ENCODE measurements around the gene HAUS2.
"Not testable (repeated sequence)": the region's sequence is repeated elsewhere in the genome, so short reads cannot be mapped to it uniquely, and the experiment has no call there.

The HAUS2 gene

DNA sequence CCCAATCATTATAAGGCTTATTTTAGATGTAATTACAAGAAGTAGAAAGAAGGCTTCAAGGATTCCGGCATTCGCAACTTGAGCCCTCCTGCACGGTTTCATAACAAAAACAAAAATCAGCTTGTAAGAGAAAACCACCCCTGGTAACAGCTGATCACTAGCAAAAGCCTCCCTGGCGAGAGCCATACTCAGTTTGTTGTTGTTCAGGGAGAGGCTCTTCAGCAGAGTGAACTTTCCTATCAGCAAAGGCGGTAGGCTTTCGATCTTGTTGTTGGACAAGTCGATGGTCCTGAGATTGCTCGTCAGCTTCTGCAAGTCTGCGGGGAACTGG is 755 bp upstream of the HAUS2 start:
- ATAC-seq, result peak; percentile 62
- TF ChIP-seq ESRRG (CRISPR knock-in tag; IDR thresholded peaks at IDR 0.05) (no peak), ISL1 (CRISPR knock-in tag; IDR thresholded peaks at IDR 0.05) (no peak), TOX (CRISPR knock-in tag; IDR thresholded peaks at IDR 0.05; ENCODE audit: borderline replicate concordance) (no peak), ARNTL (CRISPR knock-in tag; IDR thresholded peaks at IDR 0.05; ENCODE audit: borderline replicate concordance, low read depth) (no peak)
- TF ChIP-seq, protein P1, sequence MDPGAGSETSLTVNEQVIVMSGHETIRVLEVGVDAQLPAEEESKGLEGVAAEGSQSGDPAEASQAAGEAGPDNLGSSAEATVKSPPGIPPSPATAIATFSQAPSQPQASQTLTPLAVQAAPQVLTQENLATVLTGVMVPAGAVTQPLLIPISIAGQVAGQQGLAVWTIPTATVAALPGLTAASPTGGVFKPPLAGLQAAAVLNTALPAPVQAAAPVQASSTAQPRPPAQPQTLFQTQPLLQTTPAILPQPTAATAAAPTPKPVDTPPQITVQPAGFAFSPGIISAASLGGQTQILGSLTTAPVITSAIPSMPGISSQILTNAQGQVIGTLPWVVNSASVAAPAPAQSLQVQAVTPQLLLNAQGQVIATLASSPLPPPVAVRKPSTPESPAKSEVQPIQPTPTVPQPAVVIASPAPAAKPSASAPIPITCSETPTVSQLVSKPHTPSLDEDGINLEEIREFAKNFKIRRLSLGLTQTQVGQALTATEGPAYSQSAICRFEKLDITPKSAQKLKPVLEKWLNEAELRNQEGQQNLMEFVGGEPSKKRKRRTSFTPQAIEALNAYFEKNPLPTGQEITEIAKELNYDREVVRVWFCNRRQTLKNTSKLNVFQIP (CRISPR knock-in tag; IDR thresholded peaks at IDR 0.05; ENCODE audit: borderline replicate concordance, low read depth), result no peak

DNA sequence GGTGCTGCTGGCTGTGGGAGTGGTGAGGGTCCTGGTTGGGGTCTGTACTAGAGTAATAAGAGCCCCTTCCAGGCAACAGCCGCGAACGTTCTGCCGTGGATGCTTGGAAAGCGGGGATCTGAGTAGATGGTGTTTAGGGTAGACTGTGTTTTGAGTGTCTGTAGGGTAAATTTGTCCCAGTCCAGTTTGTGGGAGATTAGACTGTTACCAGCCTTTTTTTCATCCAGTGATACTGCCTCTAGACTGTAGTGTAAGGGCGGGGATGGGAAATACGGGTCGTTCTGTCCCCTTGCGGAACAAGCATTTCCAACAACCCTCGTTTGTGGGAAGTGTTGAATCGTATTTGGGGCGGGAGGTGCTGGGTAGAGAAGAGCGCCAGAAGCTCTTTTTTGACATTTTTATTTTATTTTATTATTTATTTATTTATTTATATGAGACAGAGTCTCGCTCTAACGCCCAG is 424 bp downstream of the HAUS2 start:
- ATAC-seq, result peak; percentile 69
- no peak for TF ChIP-seq ARNTL (CRISPR knock-in tag; IDR thresholded peaks at IDR 0.05; ENCODE audit: borderline replicate concordance, low read depth)
- TF ChIP-seq ZFP3 (CRISPR knock-in tag; IDR thresholded peaks at IDR 0.05), result no peak
- TF ChIP-seq TOX (CRISPR knock-in tag; IDR thresholded peaks at IDR 0.05; ENCODE audit: borderline replicate concordance), result no peak
- TF ChIP-seq GLIS3 (CRISPR knock-in tag; IDR thresholded peaks at IDR 0.05), result no peak
- no peak for TF ChIP-seq OSR1 (CRISPR knock-in tag; IDR thresholded peaks at IDR 0.05)
- TF ChIP-seq CSRNP3 (CRISPR knock-in tag; IDR thresholded peaks at IDR 0.05), result no peak
- TF ChIP-seq CSDC2 (CRISPR knock-in tag; IDR thresholded peaks at IDR 0.05), result no peak
- TF ChIP-seq ZC3H10 (CRISPR knock-in tag; IDR thresholded peaks at IDR 0.05), result no peak
- TF ChIP-seq ZNF565 (CRISPR knock-in tag; conservative IDR thresholded peaks at IDR 0.05; ENCODE audit: low read depth), result no peak
- TF ChIP-seq BACH2 (CRISPR knock-in tag; IDR thresholded peaks at IDR 0.05; ENCODE audit: borderline replicate concordance), result no peak
- TF ChIP-seq, protein P2, sequence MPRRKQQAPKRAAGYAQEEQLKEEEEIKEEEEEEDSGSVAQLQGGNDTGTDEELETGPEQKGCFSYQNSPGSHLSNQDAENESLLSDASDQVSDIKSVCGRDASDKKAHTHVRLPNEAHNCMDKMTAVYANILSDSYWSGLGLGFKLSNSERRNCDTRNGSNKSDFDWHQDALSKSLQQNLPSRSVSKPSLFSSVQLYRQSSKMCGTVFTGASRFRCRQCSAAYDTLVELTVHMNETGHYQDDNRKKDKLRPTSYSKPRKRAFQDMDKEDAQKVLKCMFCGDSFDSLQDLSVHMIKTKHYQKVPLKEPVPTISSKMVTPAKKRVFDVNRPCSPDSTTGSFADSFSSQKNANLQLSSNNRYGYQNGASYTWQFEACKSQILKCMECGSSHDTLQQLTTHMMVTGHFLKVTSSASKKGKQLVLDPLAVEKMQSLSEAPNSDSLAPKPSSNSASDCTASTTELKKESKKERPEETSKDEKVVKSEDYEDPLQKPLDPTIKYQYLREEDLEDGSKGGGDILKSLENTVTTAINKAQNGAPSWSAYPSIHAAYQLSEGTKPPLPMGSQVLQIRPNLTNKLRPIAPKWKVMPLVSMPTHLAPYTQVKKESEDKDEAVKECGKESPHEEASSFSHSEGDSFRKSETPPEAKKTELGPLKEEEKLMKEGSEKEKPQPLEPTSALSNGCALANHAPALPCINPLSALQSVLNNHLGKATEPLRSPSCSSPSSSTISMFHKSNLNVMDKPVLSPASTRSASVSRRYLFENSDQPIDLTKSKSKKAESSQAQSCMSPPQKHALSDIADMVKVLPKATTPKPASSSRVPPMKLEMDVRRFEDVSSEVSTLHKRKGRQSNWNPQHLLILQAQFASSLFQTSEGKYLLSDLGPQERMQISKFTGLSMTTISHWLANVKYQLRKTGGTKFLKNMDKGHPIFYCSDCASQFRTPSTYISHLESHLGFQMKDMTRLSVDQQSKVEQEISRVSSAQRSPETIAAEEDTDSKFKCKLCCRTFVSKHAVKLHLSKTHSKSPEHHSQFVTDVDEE (CRISPR knock-in tag; IDR thresholded peaks at IDR 0.05), result no peak
- TF ChIP-seq ZFP30 (CRISPR knock-in tag; IDR thresholded peaks at IDR 0.05), result no peak
- TF ChIP-seq ZNF8 (CRISPR knock-in tag; IDR thresholded peaks at IDR 0.05), result no peak
- TF ChIP-seq TCF4 (CRISPR knock-in tag; IDR thresholded peaks at IDR 0.05; ENCODE audit: borderline replicate concordance), result no peak
- no peak for TF ChIP-seq CREB5 (CRISPR knock-in tag; IDR thresholded peaks at IDR 0.05; ENCODE audit: low read depth)

DNA sequence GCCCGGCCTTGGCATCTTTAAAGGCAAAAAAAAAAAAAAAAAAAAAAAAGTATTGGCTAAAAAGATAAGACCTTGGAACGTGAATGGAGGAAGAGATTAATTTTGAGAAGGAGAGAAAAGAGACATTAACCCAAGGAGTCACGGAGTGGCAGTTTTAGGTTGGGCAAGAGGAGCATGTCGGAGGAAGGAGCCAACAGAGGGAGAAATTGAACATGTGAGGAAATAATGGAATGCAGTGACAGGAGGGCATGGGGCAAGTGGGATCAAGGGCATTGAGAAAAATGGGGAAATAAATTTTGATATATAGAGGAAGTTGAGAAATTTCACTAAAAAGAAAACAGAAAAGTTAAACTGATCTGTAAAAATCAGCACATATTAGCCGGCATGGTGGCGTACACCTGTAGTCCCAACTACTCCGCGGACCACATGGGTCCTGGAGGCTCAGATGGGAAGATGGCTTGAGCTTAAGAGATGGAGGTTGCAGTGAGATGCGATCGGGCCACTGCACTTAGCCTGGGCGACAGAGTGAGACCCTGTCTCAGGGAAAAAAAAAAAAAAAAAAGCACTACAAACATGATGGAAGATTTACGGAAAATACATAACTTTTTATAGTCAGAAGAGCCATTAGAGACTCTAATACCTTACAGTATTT is 1.2 kb downstream of the HAUS2 start:
- no peak for ATAC-seq
- no peak for TF ChIP-seq SNAI2 (CRISPR knock-in tag; IDR thresholded peaks at IDR 0.05)

GRCh38 chr15:42553554-42553953 is 4.9 kb downstream of the HAUS2 start:
- TF ChIP-seq ZNF70 (CRISPR knock-in tag; IDR thresholded peaks at IDR 0.05) (no peak), SNAI2 (CRISPR knock-in tag; IDR thresholded peaks at IDR 0.05) (no peak), OSR1 (CRISPR knock-in tag; IDR thresholded peaks at IDR 0.05) (no peak), GLIS3 (CRISPR knock-in tag; IDR thresholded peaks at IDR 0.05) (no peak), ZFP30 (CRISPR knock-in tag; IDR thresholded peaks at IDR 0.05) (no peak), RARB (CRISPR knock-in tag; IDR thresholded peaks at IDR 0.05) (no peak), ZNF8 (CRISPR knock-in tag; IDR thresholded peaks at IDR 0.05) (no peak), ZFP3 (CRISPR knock-in tag; IDR thresholded peaks at IDR 0.05) (no peak), ISL1 (CRISPR knock-in tag; IDR thresholded peaks at IDR 0.05) (no peak), ESRRG (CRISPR knock-in tag; IDR thresholded peaks at IDR 0.05) (no peak), TOX (CRISPR knock-in tag; IDR thresholded peaks at IDR 0.05; ENCODE audit: borderline replicate concordance) (no peak), BACH2 (CRISPR knock-in tag; IDR thresholded peaks at IDR 0.05; ENCODE audit: borderline replicate concordance) (no peak)
- TF ChIP-seq, protein P1 (CRISPR knock-in tag; IDR thresholded peaks at IDR 0.05; ENCODE audit: borderline replicate concordance, low read depth), result no peak
- TF ChIP-seq, protein P3, sequence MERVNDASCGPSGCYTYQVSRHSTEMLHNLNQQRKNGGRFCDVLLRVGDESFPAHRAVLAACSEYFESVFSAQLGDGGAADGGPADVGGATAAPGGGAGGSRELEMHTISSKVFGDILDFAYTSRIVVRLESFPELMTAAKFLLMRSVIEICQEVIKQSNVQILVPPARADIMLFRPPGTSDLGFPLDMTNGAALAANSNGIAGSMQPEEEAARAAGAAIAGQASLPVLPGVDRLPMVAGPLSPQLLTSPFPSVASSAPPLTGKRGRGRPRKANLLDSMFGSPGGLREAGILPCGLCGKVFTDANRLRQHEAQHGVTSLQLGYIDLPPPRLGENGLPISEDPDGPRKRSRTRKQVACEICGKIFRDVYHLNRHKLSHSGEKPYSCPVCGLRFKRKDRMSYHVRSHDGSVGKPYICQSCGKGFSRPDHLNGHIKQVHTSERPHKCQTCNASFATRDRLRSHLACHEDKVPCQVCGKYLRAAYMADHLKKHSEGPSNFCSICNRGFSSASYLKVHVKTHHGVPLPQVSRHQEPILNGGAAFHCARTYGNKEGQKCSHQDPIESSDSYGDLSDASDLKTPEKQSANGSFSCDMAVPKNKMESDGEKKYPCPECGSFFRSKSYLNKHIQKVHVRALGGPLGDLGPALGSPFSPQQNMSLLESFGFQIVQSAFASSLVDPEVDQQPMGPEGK (CRISPR knock-in tag; IDR thresholded peaks at IDR 0.05; ENCODE audit: borderline replicate concordance), result no peak
- ATAC-seq, result no peak

DNA sequence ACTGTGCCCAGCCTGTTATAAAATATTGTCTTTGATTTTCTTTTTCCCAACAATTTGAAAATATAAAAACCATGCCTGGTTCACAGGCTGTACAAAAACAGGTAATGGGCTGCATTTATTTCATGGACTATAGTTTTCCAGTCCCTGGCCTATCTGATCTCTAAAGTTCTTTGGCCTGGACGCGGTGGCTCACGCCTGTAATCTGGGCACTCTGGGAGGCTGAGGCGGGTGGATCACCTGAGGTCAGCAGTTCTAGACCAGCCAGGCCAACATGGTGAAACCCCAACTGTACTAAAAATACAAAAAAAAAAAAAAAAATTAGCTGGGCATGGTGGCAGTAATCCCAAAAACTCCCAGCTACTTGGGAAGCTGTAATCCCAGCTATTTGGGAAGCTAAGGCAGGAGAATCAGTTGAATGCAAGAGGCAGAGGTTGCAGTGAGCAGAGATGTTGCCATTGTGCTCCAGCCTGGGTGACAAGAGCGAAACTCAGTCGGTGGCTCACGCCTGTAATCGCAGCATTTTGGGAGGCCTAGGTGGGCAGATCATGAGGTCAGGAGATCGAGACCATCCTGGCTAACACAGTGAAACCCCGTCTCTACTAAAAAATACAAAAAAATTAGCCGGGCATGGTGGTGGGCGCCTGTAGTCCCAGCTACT is 8.0 kb downstream of the HAUS2 start:
- not testable (repeated sequence) for ATAC-seq

All from SK-N-SH treated with all-trans-retinoic acid at 6 μM for 48 hours (cell line).